ENCODE results near the gene MYCBP.
"Not testable (repeated sequence)": the region's sequence is repeated elsewhere in the genome, so short reads cannot be mapped to it uniquely, and the experiment has no call there.

The MYCBP gene

GRCh38 chr1:38865112-38865715 lies 7.9 kb downstream of the MYCBP start:
- no peak for DNase-seq

GRCh38 chr1:38860454-38860795 lies 12.7 kb downstream of the MYCBP start:
- no peak for DNase-seq

- DNase-seq, result peak; percentile 100
Observed at GRCh38 chr1:38859561-38860453, 13.3 kb downstream of the MYCBP start, which contains the start of gene RRAGC. RRAGC (minus strand) TSS chr1:38859772; CDS start chr1:38859646, 126 bp downstream.

GRCh38 chr1:38858833-38859560 lies 14.2 kb downstream of the MYCBP start:
- DNase-seq, result peak; percentile 100

DNA sequence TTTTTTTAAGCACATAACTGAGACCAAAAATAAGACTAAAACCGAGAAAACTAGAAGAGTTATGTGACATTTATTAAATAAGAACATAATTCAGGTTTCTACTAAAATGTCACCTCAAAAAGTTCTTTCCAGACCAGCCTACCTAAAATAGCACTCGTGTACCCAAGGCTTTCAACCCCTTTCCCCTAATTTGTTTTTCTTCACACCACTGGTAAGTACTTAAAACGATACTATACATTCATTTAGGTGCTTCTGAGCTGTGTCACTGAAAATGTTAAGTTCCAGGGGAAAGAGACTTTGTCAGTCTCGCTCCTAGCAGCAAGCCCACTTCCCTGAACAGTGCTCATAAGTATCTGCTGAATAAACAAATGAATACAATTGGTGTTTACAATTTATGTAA lies 20.4 kb downstream of the MYCBP start:
- DNase-seq, result no peak

DNA sequence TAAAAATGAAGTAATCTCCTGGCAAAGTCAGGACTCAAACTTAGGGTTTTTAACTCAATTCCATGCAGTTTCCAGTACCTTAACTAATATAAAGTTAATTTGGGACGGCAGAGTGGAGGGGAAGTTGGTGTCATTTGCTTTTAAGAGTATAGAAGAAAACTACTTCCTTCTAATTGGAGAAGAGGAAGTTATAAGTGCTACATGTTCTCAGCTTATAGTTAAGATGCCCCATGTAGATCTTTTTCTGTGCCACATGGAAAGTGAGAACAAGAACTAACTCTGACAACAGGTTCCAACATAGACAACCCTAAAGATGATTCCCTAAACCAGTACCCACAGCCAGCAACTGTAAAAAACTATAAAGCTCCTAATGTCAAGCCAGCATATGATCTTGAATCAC lies 25.1 kb downstream of the MYCBP start:
- DNase-seq, result no peak

DNA sequence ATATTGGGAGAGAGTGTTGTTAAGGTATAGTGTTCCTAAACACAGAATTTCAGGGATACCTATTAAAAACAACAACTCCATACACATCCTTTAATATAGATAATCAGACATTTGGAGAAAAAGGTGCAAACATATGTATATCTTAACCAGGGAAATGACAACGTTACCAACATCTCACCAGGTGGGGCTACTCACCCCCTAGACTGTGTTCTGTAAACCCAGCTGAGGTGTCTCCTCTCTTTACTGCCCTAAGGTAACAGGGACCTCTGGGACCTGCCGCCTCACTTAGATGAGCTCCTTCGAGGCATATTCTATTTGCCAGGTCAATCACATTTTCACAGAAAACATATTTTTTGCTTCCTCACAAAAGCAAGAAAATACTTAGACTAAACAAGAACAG lies 26.9 kb downstream of the MYCBP start:
- DNase-seq, result no peak

GRCh38 chr1:38845088-38845487 lies 28.1 kb downstream of the MYCBP start:
- DNase-seq, result not testable (repeated sequence)

DNA sequence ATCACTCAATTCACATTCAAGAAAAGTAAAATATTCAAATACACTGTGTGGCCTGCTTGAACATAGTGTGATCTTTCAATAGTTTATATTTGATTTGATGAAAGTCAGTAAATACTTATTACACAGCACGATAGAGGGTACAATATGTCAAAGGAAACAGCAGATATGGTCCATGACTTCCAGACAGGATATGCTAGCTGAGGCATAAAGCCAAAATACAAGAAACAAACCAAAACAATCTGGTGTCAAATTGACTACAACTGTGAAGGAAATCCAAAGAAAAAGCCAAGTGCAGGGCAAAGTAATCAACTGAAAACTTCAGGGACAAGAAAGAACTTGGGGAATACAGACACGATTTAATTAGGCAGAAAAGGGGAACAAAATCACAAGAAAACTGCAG lies 32.9 kb downstream of the MYCBP start:
- no peak for DNase-seq

DNA sequence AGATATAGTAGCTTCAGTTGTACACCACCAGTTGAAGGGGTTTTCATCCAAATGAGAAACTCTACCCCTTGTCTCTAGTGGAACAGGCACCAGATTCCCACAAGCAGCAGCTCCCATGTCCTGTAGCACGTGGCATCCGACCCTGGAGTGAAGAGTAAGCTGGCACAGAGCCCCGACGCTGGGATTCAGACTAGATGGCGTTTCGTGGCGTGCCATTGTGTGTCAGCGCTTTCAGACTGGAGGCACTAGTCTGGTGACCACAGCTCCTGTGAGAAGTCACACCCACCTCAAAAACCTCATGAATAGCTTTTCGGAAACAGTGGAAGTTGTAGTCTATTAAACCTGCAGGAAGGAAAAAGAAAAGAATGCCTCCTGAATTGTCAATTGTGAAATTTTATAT lies 33.8 kb downstream of the MYCBP start:
- no peak for DNase-seq

GRCh38 chr1:38836316-38836715 lies 36.8 kb downstream of the MYCBP start:
- not testable (repeated sequence) for DNase-seq

DNA sequence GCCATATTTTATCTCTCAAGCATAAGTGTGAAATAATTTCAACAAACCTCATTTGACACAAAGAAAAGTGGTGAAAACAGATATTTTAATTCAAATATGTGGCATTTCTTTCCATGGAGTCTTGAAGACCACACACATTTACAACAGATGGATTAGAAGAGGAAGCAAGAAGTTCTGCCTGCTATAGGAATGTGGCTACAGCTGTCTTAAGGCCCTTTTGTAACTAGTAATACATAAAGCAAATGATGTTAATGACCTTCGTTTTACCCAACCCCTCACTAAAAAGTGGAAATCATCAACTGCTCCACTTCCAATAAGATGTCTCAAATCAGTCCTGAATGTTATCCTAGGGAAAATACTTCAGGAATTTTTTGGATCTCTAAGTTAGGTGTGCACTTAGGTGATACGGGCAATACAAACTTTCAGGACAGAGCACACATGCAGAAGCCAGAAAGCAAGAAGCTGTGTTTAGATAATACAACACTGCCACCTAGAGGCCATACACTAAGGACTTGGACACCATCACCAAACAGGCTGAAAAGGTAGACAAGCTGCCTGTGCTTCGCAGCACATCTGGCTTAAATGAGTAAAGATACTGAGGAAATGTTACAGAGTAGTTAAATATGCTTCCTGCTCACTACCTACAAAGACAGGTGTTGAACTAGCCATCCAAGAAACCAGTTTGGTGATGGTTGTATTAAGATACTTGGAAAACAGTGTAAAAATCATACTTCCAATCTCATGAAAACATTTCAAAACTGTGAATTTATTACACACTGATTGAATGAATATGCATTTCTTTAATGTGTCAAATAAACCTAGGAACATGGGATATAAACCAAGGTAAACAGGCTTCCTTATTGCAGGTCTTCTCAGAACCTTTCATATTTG lies 38.0 kb downstream of the MYCBP start:
- DNase-seq, result peak; percentile 100

- no peak for DNase-seq
Observed at GRCh38 chr1:38834221-38834782, 38.8 kb downstream of the MYCBP start.

DNA sequence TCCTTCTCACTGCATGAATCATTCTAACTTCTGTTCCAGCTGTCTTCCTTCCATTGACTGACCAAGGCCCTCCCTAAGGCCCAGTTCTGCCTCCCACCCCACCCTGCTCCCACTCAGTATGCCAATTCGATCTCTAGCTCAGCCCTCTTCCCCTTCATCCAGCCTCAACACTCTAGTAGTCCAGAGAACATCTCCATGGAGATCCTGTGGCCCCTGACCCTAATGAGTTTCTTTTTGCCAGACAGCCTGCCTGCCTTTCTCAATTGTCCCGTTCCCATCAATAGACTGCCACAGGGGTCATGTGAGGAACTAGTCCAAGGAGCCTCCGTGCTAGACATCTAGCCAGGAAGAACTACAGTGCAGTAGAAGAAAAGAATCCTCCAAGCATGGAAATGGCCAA lies 40.0 kb downstream of the MYCBP start:
- DNase-seq, result no peak

- DNase-seq, result no peak
Observed at GRCh38 chr1:38832370-38832734, 40.8 kb downstream of the MYCBP start.

DNA sequence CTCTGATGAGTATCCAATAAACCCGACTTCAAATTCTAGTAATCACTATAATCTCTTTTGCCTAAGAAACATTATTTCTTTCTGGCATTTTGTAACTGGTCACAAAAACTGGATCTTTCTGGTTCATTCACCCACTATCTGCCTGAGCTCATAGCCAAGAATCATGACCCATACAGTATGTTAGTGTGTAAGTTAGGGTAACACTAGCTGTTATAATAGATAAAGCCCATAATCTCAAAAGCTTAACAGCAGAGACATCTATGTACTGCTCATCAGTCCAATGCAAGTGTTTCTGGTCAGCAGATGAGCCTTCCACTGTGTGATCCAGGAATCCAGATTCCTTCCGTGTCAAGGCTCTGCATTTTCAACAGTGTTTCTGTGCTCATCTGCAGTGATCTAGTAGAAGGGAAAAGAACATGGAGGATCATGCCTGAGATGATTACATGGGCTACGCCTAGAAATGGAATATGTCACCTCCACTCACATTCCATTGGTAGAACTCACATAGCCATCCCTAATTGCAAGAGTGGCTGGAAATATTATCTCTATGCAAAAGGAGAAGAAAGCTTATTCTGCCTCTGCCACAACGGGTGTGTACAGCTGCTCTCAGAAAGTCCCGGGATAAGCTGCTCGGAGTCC lies 41.3 kb downstream of the MYCBP start:
- no peak for DNase-seq

DNA sequence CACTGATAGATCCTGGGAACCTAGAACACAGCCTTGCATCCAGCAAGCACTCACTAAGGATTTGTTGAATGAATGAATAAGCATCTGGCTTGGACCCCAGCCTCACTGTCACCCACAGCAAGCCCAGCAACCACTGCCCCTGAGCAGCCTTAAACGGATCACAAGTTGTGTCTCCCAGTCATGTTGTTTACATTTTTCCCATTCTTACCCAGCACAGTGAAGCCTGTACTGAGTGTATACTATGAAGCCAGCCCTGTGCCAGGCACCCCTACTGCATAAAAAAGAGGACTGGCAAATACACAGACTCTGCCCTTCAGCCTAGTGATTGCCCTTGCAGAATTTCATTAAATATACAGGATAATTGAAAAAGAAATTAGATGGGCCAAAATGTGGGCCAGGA lies 43.8 kb downstream of the MYCBP start:
- DNase-seq, result no peak

GRCh38 chr1:38827318-38827717 lies 45.8 kb downstream of the MYCBP start:
- DNase-seq, result no peak

- DNase-seq, result no peak
Observed at GRCh38 chr1:38826886-38827285, 46.3 kb downstream of the MYCBP start.

DNA sequence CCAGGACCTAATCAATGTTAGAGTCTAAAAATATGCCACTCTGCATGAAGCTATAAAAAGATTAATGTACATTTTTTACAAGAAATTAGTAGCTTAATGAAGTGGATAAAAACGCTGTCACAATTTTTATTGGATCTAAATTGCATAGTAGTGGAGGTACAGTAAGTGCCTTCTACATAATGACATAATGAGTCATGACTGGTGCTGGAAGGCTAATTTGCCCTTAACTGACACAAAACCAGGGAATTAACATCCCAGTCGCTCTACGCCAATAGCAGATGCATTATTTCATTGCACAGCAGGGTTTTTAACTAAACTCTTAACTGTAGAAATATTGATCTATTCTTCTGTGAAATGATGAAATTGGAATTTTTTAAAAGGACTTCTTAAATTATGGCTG lies 46.9 kb downstream of the MYCBP start:
- DNase-seq, result peak; percentile 80

- DNase-seq, result no peak
Observed at GRCh38 chr1:38820860-38821259, 52.3 kb downstream of the MYCBP start.

GRCh38 chr1:38819516-38819915 lies 53.6 kb downstream of the MYCBP start:
- no peak for DNase-seq

All from NCI-H2107 (cell line).